SK-N-SH (cell line): ENCODE results near the gene IMMT.

Experiments used
- CHD2 ChIP-seq: fragments of 150-350 bp; IDR thresholded peaks from 2 replicates; pipeline ENCODE4 v1.6.1; 2018; ENCODE audit warnings: low read length; ENCODE audit not compliant: partially characterized antibody
- CTCF ChIP-seq: fragments of 200-600 bp; sonication (generic); IDR thresholded peaks from 2 replicates; pipeline ENCODE4 v1.6.1; 2017; ENCODE audit warnings: antibody characterized with exemption, mild to moderate bottlenecking, moderate library complexity
- EP300 ChIP-seq, 2 experiments: IDR thresholded peaks; 2 replicates each; pipeline versions ENCODE4 v1.4.0 to v1.6.1; 2012; ENCODE audit warnings: borderline replicate concordance in 1 of 2, low read depth in 1 of 2, low read length in 1 of 2
- FOSL2 ChIP-seq: IDR thresholded peaks from 2 replicates; pipeline ENCODE4 v1.4.0; 2012; ENCODE audit warnings: low read depth, mild to moderate bottlenecking, moderate library complexity, borderline replicate concordance
- GABPA ChIP-seq: IDR thresholded peaks from 2 replicates; pipeline ENCODE4 v1.4.0; 2012; ENCODE audit warnings: low read depth, mild to moderate bottlenecking
- MEF2A ChIP-seq: IDR thresholded peaks from 2 replicates; pipeline ENCODE4 v1.4.0; 2012; ENCODE audit warnings: low read depth, borderline replicate concordance
- NRF1 ChIP-seq: IDR thresholded peaks from 2 replicates; pipeline ENCODE4 v1.6.1; 2012; ENCODE audit warnings: low read depth, mild to moderate bottlenecking, low read length
- PBX3 ChIP-seq: IDR thresholded peaks from 2 replicates; pipeline ENCODE4; 2012
- POLR2AphosphoS5 ChIP-seq: IDR thresholded peaks from 2 replicates; pipeline ENCODE4 v1.6.1; 2012; ENCODE audit warnings: low read depth, low read length
- RCOR1 ChIP-seq: fragments of 150-350 bp; IDR thresholded peaks from 2 replicates; pipeline ENCODE4 v1.6.1; 2017; ENCODE audit warnings: antibody characterized with exemption, low read length
- RFX5 ChIP-seq: IDR thresholded peaks from 2 replicates; pipeline ENCODE4 v1.6.1; 2012; ENCODE audit warnings: mild to moderate bottlenecking, improper control_type of control experiment, low read length
- SIN3A ChIP-seq: IDR thresholded peaks from 2 replicates; pipeline ENCODE4 v1.6.1; 2012; ENCODE audit warnings: low read depth, mild to moderate bottlenecking, low read length, moderate library complexity, borderline replicate concordance
- SMC3 ChIP-seq: IDR thresholded peaks from 2 replicates; pipeline ENCODE4 v1.6.1; 2012; ENCODE audit warnings: low read depth, low read length, improper control_type of control experiment

- TF ChIP-seq CTCF (no peak), MEF2A (no peak), CHD2 (no peak), PBX3 (no peak), SMC3 (no peak), GABPA (no peak), SIN3A (no peak), EP300 (IDR thresholded peaks at IDR 0.05; ENCODE audit: borderline replicate concordance in 1 of 2, low read depth in 1 of 2, low read length in 1 of 2) (no peak), FOSL2 (no peak), RFX5 (no peak), RCOR1 (no peak), POLR2AphosphoS5 (no peak; the same call in 1 of the 2 replicates), NRF1 (no peak)
Measured at GRCh38 chr2:86142436-86143257, 52.6 kb downstream of the IMMT start.
